HG03095 (cell line): ENCODE data around the gene EXOSC5.

Source experiments
- ATAC-seq: cut with Tn5 transposase; IDR thresholded peaks from one replicate; pipeline ENCODE4 v1.9.1; 2021; ENCODE audit warnings: moderate library complexity; ENCODE audit not compliant: unreplicated experiment

Gene EXOSC5

GRCh38 chr19:41426952-41427646, 29.9 kb upstream of the EXOSC5 start, which contains the start of gene B3GNT8:
Gene B3GNT8, minus strand, starts transcription at chr19:41427374. Its CDS starts 596 bp downstream, at chr19:41426778.
- no peak for ATAC-seq

GRCh38 chr19:41426116-41426841, 29.1 kb upstream of the EXOSC5 start:
- ATAC-seq: no peak

GRCh38 chr19:41425174-41426115, 28.3 kb upstream of the EXOSC5 start:
- no peak for ATAC-seq

GRCh38 chr19:41424335-41425173, 27.4 kb upstream of the EXOSC5 start:
- no peak for ATAC-seq

- ATAC-seq: no peak
These were observed 25.8 kb upstream of the EXOSC5 start for GRCh38 chr19:41422955-41423354.

- ATAC-seq: no peak
These were observed 25.3 kb upstream of the EXOSC5 start for GRCh38 chr19:41422456-41422855.

- no peak for ATAC-seq
These were observed 24.8 kb upstream of the EXOSC5 start for GRCh38 chr19:41421973-41422372.

GRCh38 chr19:41421314-41421713, 24.2 kb upstream of the EXOSC5 start:
- ATAC-seq: no peak

GRCh38 chr19:41420101-41420880, 23.1 kb upstream of the EXOSC5 start:
- no peak for ATAC-seq

- no peak for ATAC-seq
These were observed 19.1 kb upstream of the EXOSC5 start for GRCh38 chr19:41416194-41416674.

- ATAC-seq: no peak
These were observed 18.0 kb upstream of the EXOSC5 start for GRCh38 chr19:41415154-41415571.

GRCh38 chr19:41414461-41414860, 17.3 kb upstream of the EXOSC5 start:
- no peak for ATAC-seq

- ATAC-seq: no peak
These were observed 16.8 kb upstream of the EXOSC5 start for GRCh38 chr19:41413947-41414346.

- ATAC-seq: no peak
These were observed 15.8 kb upstream of the EXOSC5 start for GRCh38 chr19:41412953-41413352.

- no peak for ATAC-seq
These were observed 14.8 kb upstream of the EXOSC5 start for GRCh38 chr19:41411968-41412265.

GRCh38 chr19:41411100-41411967, 14.2 kb upstream of the EXOSC5 start:
- ATAC-seq: no peak

GRCh38 chr19:41410336-41411054, 13.3 kb upstream of the EXOSC5 start:
- ATAC-seq: no peak

- no peak for ATAC-seq
These were observed 12.1 kb upstream of the EXOSC5 start for GRCh38 chr19:41409288-41409687.
